Measurements from ENCODE around the gene SLC38A2.
A peak's percentile ranks its signal among the peaks of the same experiment; 100 is the strongest.

DNA sequence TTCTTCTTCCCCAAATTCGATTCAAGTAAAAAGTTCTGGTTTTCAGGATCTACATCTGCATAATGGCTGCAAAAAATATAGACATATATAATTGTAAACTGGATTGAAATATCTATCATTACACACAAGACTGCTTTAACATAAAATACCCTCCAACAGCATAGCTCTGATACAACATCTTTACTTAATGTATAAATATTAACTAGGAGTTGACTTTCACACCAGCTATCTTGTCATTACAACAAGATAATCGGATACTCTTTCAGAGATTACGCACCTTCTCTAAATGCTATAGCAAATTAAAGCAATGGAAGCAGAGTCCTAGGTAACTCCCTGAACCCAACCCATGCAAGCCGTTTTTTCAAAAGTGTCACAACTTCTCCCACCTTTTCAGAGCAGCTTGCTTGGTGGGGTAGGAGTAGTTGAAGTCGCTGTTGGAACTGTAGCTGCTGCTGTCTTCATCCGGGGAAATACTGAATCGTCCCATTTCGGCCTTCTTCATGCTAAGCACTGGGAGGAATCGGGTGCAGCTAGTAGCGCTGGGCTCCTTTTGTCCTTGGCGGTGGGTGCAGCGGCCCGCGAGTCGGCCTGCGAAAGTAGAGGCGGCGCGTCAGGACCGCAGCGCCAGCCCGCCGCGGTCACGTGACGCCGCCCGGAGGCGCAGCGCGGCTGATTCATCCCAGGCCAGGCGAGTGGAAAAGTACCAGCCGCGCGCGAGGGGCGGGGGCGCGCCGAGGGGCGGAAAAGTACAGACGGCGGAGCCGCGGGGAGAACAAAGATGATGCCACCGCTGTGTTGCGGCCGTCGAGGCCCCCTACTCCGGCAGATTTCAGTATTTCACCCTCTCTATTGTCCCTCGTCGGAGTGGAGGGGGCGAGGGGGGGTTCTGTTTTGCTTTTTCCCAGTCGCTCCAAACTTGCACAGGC, 1.5 kb downstream of the SLC38A2 start:
- TF ChIP-seq, protein P1, sequence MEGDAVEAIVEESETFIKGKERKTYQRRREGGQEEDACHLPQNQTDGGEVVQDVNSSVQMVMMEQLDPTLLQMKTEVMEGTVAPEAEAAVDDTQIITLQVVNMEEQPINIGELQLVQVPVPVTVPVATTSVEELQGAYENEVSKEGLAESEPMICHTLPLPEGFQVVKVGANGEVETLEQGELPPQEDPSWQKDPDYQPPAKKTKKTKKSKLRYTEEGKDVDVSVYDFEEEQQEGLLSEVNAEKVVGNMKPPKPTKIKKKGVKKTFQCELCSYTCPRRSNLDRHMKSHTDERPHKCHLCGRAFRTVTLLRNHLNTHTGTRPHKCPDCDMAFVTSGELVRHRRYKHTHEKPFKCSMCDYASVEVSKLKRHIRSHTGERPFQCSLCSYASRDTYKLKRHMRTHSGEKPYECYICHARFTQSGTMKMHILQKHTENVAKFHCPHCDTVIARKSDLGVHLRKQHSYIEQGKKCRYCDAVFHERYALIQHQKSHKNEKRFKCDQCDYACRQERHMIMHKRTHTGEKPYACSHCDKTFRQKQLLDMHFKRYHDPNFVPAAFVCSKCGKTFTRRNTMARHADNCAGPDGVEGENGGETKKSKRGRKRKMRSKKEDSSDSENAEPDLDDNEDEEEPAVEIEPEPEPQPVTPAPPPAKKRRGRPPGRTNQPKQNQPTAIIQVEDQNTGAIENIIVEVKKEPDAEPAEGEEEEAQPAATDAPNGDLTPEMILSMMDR (IDR thresholded peaks at IDR 0.05): peak; percentile 41; the same call in 1 of the 2 replicates
- TF ChIP-seq ZFX (IDR thresholded peaks at IDR 0.05; ENCODE audit: borderline replicate concordance): no peak
